Medulla oblongata (tissue), 1 donor: Measurements from ENCODE around the gene MRPL9.
"Not testable (repeated sequence)": the region's sequence is repeated elsewhere in the genome, so short reads cannot be mapped to it uniquely, and the experiment has no call there.

Experiments used
- DNase-seq: peaks from one replicate; pipeline ENCODE4 v3.0.0-alpha.2; 2015; ENCODE audit errors: extremely low spot score

Gene MRPL9

DNA sequence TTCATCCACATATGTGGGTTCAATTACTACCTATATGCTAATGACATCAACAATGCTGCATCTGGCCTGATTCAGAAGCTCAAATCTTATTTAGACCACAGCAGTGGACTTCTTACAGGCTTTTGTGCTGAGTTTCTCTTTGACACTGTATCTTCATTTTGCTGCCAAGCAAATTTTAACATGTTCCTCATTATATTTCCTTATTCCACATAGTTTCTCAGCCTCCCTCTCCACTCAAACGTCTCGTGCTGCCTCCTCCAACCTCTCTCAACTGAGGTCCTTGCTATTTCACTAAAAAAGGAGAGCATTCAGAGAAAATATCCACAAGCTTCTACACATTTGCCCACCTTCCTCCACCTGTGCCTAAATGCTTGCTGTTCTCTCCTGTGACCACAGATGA lies 20.5 kb upstream of the MRPL9 start:
- DNase-seq: no peak

DNA sequence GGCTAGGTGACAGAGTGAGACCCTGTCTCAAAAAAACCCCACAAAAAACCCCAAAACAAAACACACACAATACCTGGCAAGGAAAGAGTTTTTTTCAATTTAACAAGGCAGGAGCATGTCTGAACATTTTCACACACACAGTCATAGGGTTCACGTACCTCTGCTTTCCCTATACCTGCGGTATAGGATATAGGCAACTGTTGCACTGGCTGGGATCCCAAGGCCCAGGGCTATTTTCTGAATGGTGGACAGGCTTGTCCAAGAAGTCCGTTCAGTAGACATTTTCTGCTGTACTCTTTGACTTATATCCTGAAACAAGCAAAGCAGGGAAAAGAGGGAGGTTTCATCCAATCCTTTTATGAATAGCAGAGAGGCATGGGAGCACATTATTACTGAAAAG lies 19.4 kb upstream of the MRPL9 start:
- no peak for DNase-seq

DNA sequence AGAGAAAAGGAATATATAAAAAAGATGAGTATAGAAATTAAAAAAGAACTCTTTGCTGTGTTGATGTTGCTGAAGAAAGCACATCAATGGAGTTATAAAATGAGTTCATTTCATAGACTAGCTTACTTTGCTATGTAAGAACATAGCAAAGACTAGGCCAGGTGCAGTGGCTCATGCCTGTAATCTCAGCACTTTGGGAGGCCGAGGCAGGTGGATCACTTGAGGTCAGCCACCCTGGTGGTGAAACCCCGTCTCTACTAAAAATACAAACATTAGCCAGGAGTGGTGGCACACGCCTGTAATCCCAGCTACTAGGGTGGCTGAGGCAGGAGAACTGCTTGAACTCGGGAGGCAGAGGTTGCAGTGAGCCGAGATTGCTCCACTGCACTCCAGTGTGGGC lies 18.7 kb upstream of the MRPL9 start:
- DNase-seq: not testable (repeated sequence)

DNA sequence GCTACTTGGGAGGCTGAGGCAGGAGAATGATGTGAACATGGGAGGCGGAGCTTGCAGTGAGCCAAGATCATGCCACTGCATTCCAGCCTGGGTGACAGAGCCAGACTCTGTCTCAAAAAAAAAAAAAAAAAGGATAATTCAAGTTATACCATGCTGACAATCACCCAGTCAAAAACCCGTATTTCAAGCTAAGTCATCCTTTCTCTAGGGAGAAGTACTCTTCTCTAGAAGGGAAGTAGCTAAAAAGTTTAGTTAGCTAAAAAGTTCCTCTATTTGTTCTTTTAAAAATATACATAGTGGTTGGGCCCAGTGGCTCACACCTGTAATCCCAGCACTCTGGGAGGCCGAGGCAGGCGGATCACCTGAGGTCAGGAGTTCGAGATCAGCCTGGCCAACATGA lies 17.4 kb upstream of the MRPL9 start:
- DNase-seq: not testable (repeated sequence)

DNA sequence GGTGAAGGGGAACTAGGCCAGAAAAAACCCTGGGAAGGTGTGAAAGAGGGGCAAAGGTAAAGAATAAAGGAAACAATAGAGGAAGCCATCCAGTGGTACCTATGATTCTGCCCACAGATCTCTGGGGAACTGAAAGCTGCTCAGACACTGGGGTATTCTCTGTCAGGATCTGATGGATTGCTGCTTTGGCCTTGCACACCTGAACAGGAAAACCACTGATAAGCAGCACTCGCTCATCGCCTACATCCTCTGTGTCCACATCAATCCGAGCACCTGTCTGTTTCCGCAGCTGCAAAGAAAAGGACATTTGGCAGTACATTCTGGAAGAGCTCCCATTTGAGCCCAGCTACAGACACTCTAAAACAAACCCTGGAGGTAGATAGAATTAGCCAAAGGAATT lies 16.6 kb upstream of the MRPL9 start:
- no peak for DNase-seq

DNA sequence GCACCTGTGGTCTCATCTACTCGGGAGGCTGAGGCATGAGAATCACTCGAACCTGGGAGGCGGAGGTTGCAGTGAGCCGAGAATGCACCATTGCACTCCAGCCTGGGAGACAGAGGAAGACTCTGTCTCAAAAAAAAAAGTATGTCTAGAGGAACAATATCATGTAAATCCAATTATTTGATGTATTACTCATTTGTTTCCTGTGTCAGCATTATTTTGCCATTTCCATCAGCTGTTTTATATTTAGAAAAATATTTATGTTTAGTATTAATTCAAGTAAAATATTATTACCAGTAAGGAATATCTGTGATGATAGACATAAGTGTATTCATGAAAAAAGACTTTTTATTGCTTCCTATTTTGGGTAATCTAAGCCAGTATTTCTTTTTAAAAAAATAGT lies 14.0 kb upstream of the MRPL9 start:
- DNase-seq: no peak

DNA sequence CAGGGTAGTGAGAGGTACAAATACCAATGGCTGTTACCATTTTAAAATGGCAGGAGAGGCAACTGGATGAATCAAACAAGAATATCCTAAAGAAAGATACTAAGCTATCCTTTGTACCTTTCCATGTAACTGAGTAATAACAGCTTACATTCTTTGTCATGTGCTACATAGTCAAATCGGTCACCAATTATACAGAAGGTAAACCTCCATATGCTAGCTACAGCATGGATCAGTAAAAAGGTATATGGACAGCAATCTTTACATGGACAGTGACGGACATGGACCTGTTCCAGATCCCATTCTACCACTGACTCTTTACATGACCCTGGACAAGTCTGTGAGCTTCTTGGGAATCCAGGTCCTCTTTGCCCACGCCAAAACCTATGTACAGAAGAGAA lies 13.4 kb upstream of the MRPL9 start:
- no peak for DNase-seq

DNA sequence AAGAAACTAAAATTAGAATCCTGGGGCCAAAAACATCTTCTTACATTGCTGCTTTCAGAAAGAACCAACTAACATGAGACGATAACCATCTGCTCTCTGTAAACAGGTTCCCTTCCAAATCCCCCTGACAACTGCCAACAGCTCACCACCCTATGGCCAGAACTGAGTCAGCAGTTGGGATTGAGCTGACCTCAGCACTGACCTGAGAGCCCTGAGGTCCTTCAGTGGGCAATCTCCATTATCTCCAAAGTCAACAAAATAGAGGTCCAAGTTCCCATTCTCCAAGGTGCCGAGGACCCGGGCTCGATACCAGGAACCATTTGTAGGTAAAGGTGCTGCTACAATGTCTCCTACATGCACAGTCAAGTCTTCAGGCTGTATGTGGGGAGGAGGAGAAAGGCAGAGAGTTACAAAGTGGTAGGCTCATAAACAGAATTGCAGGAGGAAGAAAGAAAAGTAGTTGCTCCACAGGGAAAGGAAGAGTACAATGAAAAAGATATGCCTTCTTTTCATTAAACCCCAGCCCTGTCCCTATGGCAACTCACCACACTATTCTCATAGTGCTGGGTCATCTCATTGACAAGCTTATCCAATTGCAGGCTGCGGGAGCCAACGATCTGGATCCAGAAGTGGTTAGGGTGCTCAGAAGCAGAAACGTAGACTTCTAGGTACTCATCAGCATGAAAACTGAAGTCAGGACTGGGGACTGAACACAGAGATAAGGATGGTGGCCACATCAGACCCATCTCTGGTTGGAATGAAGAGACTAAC lies 12.8 kb upstream of the MRPL9 start:
- DNase-seq: no peak

DNA sequence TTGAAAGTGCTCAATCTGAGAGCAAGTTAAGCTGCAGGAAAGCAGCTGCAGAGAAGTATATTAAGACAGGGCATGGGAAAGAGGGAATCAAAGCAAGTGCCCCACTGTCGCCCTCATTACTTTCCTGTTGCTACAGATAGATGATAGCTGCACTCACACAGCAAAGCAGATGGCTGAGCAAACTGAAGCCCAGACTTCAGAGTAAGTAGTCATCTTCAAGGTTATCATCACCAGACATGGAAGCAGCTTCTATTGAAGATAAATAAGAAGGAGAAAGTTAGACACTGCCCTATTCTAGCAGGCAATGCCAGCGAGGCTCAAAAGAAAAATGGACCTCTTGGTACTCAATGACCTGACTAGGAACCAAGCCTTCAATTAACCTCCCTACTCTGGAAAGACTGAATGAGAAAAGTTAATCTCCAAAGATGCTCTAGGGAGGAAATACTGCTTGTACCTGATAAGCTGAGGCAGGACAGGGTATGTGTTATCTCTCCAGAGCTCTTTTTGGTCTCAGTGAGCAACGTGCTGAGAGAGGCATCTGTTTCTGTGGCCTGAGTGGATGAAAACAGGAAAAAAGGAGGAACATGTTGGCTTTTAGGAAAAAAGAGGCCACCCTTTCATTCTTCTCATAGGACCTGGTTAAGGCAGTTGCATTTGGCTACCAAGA lies 11.1 kb upstream of the MRPL9 start:
- no peak for DNase-seq

DNA sequence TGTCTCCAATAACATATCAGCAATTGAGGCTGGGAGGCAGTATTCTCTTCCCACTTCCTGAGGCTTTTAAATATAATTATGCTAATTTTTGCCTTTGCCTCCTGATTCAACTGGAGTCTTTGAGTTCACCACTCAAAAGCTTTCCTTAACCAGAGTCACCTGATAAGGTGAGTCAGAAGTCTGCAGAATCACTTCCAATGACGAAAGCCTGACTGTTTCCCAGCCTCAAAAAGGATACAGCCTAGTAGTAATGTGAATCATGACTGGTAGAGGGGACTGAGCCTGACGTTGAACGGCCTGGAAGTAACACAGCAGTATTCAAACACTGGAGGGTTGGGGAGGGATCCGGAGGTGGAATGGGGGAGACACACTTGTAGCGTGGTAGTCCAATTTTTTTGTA lies 10.4 kb upstream of the MRPL9 start:
- DNase-seq: no peak

DNA sequence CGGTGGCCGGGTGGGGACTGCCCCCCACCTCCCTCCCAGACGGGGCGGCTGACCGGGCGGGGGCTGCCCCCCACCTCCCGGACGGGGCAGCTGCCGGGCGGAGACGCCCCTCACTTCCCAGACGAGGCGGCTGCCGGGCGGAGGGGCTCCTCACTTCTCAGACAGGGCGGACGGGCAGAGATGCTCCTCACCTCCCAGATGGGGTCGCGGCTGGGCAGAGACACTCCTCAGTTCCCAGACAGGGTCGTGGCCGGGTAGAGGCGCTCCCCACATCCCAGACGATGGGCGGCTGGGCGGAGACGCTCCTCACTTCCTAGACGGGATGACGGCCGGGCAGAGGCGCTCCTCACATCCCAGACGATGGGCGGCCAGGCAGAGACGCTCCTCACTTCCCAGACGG lies 6.0 kb upstream of the MRPL9 start:
- not testable (repeated sequence) for DNase-seq

DNA sequence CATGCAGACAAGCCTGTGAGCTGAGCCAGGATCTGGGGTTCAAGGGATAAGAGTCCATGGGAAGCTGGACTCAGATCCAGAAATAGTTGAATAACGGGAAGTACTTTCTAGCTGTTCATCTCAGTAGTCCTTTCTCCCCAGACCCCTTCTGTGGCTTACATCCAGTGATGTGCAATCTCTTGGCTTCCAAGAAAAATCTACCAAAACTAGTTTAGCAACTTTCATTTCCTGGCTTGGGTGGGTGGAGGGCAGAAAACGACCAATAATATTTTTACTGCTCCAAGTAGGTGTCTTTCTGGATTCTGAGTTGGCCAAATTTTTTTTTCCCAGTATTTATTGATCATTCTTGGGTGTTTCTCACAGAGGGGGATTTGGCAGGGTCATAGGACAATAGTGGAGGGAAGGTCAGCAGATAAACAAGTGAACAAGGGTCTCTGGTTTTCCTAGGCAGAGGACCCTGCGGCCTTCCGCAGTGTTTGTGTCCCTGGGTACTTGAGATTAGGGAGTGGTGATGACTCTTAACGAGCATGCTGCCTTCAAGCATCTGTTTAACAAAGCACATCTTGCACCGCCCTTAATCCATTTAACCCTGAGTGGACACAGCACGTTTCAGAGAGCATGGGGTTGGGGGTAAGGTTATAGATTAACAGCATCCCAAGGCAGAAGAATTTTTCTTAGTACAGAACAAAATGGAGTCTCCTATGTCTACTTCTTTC lies 5.2 kb upstream of the MRPL9 start:
- DNase-seq: not testable (repeated sequence)

DNA sequence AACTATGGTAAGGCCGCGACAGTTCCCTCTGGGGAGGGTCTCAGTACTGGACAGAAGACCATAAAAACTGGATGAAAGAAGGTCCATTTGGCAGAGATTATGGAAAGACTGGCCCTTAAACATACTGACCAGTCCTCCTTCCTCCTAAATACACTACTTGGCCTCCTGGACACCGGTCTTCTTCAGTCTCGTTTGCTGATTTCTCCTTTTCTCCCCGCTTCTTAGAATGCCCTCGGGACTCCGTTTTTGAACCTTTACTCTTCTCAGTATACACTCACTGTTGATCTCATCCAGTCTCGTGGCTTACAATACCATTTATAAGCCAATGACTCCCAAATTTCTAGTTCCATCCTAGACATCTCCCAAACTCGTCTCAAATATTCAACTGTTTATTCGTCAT lies 694 bp upstream of the MRPL9 start:
- peak; percentile 8 for DNase-seq

DNA sequence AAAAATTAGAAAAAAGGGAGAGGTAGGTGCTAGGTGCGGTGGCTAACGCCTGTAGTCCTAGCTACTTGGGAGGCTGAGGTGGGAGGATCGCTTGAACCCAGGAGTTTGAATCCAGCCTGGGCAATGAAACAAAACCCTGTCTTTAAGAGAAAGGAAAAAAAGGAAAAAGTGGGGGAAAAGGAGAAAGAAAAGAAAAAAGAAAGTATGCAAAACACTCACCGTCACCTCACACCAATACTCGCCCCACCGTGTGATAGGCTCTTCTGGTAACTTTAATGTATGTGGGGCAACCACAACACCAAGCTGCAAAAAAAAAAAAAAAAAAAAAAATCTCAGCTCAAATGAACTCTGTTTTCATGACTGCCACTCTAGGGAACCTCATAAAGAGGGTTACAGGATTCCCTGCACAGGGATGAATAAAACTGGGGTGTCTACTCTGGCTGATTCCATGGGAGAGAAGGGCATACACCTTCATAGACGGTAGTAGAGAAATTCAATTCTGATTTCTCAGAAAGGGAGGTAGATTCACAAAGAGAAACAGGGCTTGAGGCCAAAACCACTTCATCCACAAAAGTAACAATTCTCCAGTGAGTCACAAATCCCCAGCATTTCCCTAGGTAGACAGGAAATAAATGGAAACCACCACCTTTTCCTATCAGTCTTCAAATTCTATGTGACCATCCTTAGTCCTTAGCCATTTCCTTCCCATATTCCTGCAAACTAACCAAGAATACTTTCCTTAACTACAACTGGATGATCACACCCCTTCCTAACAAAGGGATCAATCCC lies 2.5 kb downstream of the MRPL9 start:
- no peak for DNase-seq

DNA sequence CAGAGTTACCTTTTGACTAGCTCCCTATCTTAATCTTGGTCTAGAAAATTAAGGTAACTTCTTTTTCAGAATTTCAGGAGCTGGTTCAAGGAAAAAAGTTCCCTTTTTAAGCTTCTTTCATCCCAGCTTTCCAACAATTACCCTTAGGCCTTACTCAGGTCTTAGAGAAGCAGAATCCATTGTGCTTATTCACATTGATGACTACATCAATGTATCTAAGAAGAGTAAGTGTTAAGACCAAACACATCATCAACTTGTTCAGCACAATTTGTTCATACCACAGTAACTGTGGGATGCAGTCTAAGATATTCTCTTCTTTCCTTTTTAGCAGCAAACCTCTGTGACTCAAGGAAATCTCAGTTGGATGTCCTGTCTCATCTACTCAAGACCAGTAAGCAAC lies 4.1 kb downstream of the MRPL9 start:
- no peak for DNase-seq

DNA sequence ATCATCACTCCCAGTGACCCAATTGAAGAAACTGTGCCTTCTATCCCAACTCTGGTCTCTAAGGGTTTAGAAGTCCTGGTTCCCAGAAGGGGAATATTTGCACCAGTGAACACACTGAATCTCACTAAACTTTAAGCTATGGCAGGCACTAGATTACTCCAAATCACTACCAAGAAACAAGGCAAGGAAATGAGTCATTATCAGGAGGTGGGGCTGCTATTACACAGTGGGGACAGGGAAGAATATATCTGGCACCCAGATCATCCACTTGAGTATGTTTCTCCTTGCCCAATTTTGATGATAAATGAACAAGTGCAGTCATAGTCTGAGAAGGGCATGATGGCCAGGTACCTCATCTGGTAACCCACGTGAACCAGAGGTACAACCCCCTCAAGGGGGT lies 7.0 kb downstream of the MRPL9 start:
- no peak for DNase-seq

DNA sequence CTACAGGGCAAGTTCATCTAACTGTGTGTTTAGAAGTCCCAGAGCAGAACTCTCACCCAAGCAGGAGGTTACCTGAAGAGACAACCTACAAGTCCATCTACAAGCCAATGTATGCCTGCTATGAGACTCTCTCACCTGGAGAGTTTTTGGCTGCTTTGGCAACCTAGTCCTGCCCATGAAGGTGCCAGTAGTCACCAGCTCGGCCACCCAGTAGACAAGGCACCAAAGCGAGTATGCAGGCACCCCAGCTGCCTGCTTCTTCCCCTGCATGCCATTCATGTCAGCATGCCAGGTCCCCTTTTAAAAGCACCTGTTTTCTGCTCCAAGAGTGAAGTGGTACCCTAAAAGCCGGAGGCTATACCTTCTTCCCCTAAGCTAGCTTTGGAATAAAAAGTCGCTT lies 21.8 kb downstream of the MRPL9 start:
- DNase-seq: no peak

DNA sequence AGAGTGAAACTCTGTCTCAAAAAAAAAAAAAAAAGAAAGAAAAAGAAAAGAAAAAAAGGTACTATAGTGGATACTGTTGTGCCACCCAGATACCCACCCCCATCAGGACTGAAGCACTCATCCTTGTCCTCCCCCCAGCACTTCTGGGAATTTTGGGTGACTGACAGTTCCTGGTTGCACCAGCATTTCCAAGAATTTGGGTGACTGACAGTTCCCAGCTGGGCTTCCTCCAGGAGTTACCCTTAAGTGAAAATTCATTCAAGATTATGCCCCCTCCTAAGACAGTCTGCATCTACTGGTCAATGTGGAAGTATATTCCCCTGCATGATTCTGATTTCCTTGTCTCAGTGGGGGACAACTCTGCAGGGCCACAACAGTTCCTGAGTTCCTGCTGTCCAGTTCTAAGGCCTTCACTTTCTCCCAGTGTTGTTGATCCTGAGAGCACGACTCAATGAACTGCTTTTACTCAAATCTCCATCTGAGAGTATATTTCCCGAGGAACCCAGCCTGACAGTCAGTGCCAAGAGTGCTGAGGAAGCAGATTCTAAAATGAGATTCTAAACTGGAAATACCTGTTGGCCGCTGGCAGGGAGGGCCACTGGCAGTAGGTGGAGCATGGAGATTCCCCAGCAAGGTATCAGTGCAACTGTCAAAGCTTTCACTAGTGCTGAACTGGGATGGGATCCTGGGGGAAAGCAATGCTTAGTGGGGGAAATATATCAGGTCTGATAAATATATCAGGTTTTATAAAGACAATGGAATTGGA lies 23.5 kb downstream of the MRPL9 start:
- no peak for DNase-seq

DNA sequence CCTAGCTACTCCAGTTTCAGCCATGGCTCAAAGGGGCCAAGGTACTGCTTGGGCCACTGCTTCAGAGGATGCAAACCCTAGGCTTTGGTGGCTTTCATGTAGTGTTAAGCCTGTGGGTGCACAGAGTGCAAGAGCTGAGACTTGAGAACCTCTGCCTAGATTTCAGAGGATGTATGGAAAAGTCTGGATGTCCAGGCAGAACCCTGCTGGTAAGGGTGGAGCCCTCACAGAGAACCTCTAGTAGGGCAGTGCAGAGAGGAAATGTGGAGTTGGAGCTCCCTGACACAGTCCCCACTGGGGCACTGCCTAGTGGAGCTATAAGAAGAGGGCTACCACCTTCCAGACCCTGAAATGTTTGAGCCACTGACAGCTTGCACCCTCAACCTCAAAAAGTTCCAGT lies 25.8 kb downstream of the MRPL9 start:
- no peak for DNase-seq

DNA sequence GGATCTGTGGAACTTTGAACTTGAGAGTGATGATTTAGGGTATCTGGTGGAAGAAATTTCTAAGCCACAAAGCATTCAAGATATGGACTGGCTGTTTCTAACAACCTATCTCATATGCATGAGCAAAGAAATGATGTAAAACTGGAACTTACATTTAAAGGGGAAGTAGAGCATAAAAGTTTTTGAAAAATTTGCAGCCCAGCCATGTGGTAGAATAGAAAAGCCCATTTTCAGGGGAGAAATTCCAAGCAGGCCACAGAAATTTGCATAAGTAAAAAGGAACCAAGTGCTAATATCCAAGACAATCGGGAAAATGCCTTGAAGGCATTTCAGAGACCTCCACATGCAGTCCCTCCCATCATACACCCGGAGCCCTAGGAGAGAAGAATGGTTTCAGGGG lies 26.3 kb downstream of the MRPL9 start:
- no peak for DNase-seq

DNA sequence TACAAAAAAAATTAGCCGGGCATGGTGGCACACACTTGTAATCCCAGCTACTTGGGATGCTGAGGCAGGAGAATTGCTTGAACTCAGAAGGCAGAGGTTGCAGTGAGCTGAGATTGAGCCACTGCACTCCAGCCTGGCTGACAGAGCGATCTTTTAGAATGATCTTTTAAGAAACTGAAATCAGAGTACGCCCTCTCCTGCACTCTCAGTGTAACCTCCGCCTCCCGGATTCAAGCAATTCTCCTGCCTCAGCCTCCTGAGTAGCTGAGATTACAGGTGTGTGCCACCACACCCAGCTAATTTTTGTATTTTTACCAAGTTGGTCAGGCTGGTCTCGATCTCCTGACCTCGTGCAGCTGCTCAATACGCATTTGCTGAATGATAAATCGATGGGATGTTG lies 29.3 kb downstream of the MRPL9 start:
- not testable (repeated sequence) for DNase-seq
